EL (cell line): Measurements from ENCODE around the gene NIBAN1.
"Not testable (repeated sequence)": the region's sequence is repeated elsewhere in the genome, so short reads cannot be mapped to it uniquely, and the experiment has no call there.

ENCODE experiments used
- DNase-seq: peaks from one replicate; pipeline ENCODE4 v3.0.0-alpha.2; 2016

Gene NIBAN1, protein sequence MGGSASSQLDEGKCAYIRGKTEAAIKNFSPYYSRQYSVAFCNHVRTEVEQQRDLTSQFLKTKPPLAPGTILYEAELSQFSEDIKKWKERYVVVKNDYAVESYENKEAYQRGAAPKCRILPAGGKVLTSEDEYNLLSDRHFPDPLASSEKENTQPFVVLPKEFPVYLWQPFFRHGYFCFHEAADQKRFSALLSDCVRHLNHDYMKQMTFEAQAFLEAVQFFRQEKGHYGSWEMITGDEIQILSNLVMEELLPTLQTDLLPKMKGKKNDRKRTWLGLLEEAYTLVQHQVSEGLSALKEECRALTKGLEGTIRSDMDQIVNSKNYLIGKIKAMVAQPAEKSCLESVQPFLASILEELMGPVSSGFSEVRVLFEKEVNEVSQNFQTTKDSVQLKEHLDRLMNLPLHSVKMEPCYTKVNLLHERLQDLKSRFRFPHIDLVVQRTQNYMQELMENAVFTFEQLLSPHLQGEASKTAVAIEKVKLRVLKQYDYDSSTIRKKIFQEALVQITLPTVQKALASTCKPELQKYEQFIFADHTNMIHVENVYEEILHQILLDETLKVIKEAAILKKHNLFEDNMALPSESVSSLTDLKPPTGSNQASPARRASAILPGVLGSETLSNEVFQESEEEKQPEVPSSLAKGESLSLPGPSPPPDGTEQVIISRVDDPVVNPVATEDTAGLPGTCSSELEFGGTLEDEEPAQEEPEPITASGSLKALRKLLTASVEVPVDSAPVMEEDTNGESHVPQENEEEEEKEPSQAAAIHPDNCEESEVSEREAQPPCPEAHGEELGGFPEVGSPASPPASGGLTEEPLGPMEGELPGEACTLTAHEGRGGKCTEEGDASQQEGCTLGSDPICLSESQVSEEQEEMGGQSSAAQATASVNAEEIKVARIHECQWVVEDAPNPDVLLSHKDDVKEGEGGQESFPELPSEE

DNA sequence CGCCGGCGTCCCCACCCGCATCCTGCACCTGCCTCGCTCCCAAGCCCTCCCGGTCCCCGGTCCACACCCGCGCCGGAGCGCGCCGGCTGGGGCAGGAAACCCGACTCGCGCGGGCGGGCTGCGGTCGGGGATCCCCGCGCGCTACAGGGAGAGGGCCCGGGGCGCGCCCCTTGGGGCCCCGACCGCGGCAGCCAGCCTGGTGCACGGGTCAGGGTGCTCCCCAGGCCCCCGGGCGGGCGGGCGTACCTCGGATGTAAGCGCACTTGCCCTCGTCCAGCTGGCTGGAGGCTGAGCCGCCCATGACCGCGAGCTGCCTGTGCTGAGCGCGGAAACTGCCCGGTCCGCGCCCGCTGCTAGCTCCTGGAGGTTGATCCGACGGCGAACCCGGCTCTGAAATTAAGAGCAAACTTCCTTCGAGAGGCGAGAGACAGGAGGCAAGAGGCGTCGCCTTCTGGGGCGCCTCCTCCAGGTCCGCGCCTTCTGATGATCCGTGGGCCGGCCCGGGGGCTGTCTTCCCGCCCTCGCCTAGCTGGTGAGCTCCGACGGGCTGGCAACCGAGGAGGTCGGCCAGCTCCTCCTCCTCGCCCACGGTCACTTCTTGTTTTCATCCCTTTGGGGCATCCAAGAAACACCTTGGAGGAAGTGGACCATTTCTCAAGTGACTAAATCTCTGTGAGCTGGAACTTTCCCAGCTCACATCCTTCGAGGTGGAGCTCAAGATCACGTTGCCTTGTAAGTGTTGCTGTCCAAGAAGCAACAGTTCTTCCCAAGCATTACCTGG, at the start of gene NIBAN1:
TSS of gene NIBAN1 (minus strand) at position 453 of the 781 bp plus-strand sequence. CDS start at position 301, 152 bp downstream.
- peak; percentile 85 for DNase-seq

DNA sequence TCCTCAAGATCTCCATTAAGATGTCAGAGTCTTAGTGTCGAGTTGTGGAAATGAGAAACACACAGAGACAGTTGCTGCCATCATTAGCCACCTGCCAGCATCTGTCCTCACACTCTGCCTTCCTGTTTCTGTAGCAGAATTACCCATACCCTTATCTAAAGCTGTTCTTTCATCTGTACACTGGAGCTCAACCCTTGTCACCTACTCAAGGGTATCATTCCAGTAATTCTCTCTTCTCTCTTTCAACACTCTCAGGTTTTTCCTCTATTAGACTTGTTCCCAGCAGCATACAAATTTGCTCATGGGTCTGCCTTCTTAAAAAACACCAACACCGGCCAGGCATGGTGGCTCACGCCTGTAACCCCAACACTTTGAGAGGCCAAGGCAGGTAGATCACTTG, 43.7 kb upstream of the NIBAN1 start:
- no peak for DNase-seq

DNA sequence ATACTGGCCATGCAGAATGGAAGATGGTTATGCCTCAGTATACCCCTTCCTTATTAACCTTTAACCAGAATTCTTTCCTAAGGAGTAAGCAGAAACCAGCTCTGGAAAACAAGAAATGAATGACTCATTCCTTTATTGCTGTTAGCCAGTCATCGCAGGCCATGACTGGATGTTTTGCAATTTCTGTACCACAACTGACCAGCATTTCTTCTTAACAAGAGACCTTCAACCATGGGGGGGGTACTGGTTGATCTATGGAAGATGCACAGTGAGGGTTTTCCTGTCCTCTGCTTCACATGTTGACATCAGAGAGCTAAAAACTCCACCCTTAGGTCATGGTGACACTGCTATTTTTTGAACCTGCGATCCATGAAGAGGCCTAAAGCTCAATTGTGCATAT, 43.0 kb upstream of the NIBAN1 start:
- DNase-seq: peak; percentile 89

DNA sequence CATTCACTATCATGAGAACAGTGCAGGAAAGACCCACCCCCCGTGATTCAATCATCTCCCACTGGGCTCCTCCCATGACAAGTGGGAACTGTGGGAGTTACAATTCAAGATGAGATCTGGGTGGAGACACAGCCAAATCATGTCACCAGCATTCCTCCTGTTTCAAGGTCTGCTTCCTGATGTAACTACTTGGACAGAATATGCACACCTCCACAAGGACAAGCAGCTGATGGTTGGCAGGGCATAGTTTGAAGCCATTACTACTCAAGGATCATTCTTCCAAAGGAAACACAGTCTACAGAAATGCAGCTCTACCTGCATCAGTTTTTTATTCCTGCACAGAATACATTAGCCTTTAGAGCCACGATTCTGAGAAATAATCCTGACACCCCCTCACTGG, 42.6 kb upstream of the NIBAN1 start:
- peak; percentile 17 for DNase-seq

DNA sequence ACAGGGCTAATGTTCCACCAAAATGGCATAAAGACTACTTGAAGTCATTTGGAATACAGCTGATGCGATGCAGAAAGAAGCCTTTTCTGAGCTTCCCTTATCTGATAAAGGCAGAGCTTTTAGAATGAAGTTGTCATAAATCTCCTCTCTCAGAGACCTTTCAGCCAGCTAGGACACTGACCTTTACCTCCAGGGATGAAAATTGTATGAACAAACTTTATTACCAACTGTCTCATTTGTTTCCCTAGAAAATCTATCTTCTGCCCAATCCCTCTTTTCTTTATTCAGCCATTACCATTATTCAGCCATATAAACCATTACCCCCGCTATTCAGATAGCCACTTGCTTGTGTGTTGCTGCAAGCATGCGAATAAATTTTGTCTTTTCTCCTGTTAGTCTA, 41.3 kb upstream of the NIBAN1 start:
- no peak for DNase-seq

DNA sequence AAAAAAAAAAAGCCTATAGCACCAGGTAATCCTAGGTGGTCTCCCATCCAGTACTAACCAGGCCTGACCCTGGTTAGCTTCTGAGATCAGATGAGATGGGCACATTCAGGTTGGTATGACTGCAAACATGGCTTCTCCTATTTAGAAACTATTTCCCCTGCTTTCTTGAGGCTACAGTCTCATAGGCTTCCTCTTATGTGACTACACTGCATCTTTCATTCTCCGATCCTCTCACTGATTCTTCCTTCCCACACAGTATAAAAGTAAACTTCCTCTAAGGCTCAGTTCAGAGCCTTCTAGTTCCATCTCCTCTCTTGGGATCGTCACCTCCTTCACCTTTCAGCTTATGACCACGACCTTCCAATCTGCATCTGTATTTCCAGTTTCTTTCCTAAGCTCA, 40.6 kb upstream of the NIBAN1 start:
- DNase-seq: no peak

DNA sequence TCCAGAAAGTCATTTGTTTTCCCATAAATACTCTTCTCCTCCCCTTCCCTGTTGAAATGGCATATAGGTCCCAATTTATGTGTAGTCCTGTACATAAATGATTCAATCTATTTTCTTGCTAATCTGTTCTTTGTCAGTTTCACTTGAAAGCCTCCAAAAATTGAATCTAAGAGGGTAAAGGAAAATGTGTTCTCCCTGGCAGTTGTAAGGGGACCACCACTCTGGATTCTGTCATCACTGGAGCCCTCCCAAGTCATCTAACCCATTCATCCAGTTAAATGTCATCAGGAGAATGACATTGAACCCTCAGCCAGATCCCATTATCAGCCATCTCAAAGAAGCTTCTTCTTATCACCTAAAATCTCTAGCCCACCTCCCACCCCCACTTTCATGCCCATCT, 36.1 kb upstream of the NIBAN1 start:
- DNase-seq: no peak

DNA sequence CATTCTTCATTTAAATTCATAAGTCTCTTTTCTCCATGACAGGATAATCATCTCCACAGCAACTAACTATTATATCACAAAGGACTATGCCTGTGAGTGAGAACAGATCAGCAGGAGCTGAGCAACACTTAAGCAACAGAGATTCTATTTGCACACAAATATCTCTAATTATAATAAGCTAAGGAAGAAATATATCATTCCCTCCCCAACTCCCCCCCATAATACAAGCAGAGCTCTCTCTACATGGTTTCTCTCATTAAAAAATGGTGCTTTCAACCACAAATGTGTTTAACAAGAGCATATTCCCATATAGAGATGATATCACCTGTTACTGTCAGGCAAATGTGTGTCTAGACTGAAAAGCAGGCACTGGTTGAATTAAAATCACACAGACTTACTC, 34.5 kb upstream of the NIBAN1 start:
- no peak for DNase-seq

DNA sequence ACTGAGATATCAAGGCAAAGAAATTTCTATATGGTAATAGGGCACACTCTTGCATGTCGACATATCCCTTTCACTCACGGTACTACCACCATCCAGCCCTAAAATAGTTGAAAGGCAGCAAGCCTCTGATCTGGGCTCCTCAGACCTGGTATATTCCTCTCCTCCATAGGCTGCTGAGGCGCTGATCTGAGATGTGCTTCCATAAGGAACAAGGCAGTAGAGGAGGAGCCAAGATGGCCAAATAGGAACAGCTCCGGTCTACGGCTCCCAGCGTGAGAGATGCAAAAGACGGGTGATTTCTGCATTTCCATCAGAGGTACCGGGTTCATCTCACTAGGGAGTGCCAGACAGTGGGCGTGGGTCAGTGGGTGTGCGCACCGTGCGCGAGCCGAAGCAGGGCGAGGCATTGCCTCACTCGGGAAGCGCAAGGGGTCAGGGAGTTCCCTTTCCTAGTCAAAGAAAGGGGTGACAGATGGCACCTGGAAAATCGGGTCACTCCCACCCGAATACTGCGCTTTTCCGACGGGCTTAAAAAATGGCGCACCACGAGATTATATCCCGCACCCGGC, 27.1 kb upstream of the NIBAN1 start:
- DNase-seq: not testable (repeated sequence)

DNA sequence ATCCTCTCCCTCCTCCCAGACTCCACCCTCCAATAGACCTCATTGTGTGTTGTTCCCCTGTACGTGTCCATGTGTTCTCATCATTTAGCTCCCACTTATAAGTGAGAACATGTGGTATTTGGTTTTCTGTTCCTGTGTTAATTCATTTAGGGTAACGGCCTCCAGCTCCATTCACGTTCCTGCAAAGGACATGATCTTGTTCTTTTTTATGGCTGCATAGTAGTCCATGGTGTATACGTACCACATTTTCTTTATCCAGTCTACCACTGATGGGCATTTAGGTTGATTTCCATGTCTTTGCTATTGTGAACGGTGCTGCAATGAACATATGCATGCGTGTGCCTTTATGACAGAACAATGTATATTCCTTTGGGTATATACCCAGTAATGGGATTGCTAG, 25.7 kb upstream of the NIBAN1 start:
- DNase-seq: not testable (repeated sequence)

DNA sequence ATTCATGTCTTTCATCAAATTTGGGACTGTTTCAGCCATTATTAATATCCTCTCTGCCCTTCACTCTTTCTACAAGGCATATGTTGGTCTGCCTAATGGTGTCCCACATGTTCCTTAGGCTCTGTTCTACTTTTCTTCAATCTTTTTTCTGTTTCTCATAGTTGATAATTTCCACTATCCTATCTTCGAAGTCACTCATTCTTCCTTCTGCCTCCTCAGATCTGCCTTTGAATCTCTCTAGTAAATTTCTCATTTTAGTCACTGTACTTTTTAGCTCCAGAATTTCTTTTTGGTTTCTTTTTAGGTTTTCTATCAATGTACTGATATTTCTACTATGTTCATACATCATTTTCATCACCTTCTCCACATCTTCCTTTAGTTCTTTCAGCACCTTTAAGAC, 20.0 kb upstream of the NIBAN1 start:
- no peak for DNase-seq

DNA sequence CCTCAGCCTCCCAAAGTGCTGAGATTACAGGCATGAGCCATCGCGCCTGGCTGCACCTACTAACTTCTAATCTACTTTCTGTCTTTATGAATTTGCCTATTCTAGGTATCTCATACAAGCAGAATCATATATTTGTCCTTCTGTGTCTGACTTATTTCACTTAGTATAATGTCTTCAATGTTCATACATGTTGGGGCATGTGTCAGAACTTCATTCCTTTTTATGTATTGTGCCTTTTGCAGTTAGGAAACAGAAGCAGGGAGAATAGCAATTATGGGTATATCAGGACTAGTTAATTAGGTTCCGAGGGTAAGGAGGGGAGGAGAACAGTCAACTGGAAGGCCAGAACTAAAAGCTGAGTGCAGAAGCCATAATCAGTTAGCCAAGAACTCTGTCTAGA, 18.0 kb upstream of the NIBAN1 start:
- DNase-seq: no peak

DNA sequence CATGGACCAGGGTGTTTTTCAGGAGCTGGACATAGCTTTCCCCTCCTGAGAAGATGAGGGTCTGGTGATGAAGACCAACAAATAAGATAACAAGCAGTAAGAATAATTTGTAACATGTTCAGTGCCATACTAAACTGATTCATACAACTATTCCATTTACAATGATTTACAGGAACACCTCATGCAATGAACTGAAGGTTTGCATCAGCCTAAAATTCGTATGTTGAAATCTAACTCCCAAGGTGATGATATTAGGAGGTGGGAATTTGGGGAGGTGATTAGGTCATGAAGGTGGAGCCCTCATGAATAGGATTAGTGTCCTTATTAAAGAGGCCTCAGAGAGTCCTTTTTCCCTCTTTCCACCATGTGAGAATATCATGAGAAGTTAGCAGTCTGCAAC, 15.9 kb upstream of the NIBAN1 start:
- DNase-seq: no peak

DNA sequence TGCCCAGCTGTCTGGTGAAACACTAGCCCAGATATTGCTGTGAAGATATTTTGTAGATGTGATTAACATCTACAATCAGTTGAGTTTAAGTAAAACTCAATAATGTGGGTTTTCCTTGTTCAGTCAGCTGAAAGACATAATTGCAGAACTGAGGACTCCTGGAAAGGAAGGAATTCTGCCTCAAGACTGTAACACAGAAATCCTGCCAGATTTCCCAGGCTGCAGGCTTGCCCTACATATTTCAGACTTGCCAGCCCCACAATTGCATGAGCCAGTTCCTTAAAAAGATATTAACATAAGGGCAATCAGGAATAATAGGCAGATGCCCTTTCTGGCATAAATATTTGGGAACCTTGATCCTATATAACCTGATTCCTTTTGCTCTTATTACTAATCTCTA, 14.2 kb upstream of the NIBAN1 start:
- DNase-seq: no peak

DNA sequence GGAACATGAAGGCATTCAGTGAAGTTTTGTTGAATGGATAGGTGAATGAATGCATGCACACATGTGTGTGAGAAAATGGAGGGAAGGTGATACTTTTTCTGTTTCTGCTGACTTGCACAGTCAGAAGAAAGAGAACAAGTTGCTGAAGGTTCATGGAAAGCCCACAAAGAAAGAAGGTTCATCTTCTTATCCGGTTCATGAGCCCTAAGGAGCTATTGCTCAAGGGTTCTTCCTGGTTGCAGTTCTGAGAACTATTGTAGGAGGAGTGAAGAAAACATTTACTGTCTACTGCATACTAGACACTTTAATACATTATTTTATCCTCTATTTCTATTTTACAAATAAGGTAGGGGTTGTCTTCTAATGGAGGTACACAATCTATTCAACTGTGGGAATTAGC, 13.4 kb upstream of the NIBAN1 start:
- DNase-seq: no peak

DNA sequence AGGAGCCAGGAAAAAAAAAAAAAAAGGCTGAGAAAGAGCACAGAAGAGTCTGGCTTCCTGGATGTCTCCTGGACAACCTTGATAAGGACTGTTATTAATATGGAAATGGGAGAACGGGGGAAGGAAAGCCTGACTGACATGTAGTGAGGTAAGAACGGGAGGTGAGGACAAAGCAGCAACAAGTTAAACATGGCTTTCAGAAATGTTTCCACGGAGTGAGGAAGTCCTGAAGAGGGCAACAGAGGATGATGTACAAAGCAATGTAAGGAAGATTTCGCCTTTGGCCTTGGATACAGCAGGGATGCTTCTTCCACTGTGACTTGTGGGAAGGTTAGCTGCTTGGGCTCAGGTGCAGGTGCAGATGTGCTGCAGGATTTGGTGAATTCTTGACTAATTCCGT, 11.9 kb upstream of the NIBAN1 start:
- peak; percentile 14 for DNase-seq

DNA sequence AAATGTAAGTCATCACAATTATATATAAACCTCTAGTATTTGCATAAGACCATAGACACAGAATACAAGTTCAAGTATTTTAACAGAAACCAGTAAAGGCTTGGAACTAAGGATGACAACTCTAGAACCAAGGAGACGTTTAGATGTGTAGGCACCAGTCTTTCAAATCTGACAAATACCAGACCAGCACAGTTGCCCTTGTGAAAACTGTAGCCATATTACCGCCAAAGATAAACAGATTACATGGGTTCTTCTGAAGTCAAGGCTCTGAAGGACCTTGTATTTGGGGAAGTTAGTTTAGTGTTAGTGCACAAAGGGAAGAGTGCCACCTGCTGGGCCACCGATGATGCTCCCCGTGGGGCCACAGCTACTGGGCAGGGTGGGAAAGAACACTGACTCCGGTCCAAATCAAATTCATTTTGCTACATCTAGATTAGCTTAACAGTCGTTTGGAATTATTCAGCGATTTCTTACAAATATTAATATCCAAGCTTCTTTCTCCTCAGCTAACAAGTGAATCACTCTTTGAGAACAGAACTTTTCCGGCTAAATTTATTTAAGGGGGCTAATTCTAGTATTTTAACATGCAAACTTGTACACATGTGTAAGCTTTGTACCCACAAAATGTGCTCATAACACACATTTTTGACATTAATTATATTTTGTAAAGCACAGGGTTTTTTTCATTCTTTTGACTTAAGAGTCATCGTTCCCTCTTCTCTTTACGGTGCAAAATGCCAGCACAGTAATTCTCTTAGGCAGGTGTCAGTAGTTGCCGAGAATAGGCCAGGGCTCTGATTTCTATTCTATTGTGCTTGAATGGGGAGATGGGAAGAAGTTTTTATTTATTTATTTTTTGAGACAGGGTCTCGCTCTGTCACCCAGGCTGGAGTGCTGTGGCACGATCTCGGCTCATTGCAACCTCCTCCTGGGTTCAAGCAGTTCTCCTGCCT, 8.0 kb upstream of the NIBAN1 start:
- DNase-seq: peak; percentile 73

DNA sequence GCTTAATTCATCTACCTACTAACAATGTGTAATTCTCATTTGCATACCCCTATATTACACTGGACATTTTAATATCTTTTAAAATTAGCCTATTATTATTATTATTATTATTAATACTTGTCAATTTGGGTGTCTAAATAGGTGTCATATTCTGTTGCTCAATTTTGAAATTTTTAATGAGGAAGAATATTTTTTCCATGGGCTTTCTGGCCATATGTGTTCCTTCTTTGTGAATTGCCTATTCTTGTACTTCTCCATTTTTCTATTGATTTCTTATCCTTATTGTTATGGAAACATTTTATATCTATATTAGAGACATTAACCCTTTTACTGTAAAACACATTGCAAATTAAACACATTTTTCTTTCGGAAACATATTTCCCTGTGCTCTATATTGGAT, 6.4 kb upstream of the NIBAN1 start:
- no peak for DNase-seq

DNA sequence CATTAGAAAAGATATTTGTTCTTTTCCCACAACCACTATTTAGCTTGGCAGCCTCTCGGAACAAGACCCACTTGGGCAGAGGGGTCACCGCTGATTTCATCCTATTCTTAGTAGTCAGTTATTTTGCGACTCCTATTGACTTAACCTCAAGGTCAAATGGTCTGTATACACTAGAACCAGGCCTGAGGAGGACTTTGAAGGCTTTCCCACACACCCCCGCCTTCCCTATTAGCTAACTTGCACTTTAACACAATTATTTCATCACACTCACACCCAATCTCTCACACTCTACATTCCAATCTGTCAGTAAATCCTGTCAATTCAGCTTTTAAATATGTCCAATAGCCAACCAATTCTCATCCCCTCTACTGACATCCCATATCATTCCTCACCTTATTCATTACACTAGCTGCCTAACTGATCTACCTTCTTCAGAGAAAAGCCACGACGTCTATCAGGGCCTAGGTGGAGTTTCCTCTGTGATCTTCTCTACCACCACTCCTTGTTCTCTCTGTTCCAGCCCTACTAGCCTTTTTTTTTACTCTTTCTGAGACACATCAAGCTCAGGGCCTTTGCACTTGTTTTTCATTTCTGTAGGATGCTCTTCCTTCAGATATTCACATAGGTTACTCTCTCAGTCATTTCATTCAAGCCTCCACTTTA, 1.0 kb upstream of the NIBAN1 start:
- no peak for DNase-seq

DNA sequence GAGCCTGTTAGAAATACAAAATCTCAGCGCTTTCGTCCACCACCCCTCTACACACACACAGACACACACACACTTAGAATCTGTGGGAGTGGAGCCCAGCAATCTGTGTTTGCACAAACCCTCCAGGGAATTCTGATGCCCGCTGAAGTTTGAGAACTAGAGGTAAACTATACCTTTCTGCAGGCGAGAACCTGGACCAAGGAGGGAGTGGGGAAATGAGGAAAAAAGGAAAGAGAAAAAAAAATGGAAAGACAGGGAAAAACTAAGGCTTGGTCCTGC, 468 bp upstream of the NIBAN1 start:
- no peak for DNase-seq
